Measurements from ENCODE around the gene LBHD1. TPM values are rescaled to one million over a fixed set of nuclear protein-coding genes. Genes with fewer than 3 reads are reported as not detected.

LBHD1 gene
- total and polyA plus RNA-seq, 2 donors (not counting 3 experiments of a cell fraction or from before 2014, with no cell fraction given) = 3.8 to 7.5 TPM

- intact Hi-C loops (cut with micrococcal nuclease) = loop anchor here (1.0 kb wide), 4 partner anchors 25 to 80 kb away; partner anchors contain the start of genes EEF1G and HNRNPUL2
- FAIRE-seq (no peak), DNase-seq (ENCODE audit: low read depth, low spot score) (no peak)
- H3K4me3 ChIP-seq (replicated peaks in 1 of 3; ENCODE audit: insufficient read depth in 1 of 3, low read depth in 1 of 3, low read length in 3 of 3) = no peak overlapping the region
- no peak overlapping the region for H3K4me2 ChIP-seq (ENCODE audit: insufficient read depth, low read length)
- peaks cover 15 to 25% of the 10 kb centered on the region in 2 experiments for H3K36me3 ChIP-seq (ENCODE audit: control insufficient read depth in 2 of 2, extremely low read depth in 1 of 2, insufficient read depth in 2 of 2, low read length in 2 of 2)
- H3K9me3 ChIP-seq (replicated peaks; ENCODE audit: control insufficient read depth, insufficient read depth, low read length) = no peaks in the 10 kb centered on the region
- H3K9me1 ChIP-seq (replicated peaks; ENCODE audit: control insufficient read depth, extremely low read depth, insufficient read depth, low read length) = no peaks in the 10 kb centered on the region
- BruUV-seq (replicated peaks) = no TSS peak
- ChIA-PET CTCF (interaction anchor here (0.8 to 1.5 kb wide), 2 partner anchors 36 to 43 kb away, joined by 3 read pairs; no protein-coding TSS in a partner anchor), POLR2A (interaction anchor here (0.6 to 2.7 kb wide), 8 partner anchors 18 to 194 kb away, joined by 3 to 41 read pairs (median 4); partner anchors contain the start of genes C11orf98, CSKMT, TUT1 and UQCC3)
- no peak overlapping the region for H3K9ac ChIP-seq (replicated peaks; ENCODE audit: extremely low read depth, insufficient read depth, low read length)
- dilution Hi-C loops (cut with MboI; ENCODE audit: extremely low pct_ligation_motif_present, low sequenced_read_pairs) = no loop called here
- H3K79me2 ChIP-seq (ENCODE audit: control insufficient read depth, insufficient read depth, low read length) = peaks cover 44% of the 10 kb centered on the region
- H3K27me3 ChIP-seq (ENCODE audit: control insufficient read depth in 2 of 2, insufficient read depth in 2 of 2, low read length in 2 of 2) = no peaks in the 10 kb centered on the region
- no peak for TF ChIP-seq POLR2A (IDR thresholded peaks at IDR 0.05; ENCODE audit: low read depth, low read length)
- TF ChIP-seq EZH2 (IDR thresholded peaks at IDR 0.05; ENCODE audit: borderline replicate concordance, low read depth, low read length, severe bottlenecking) = no peak
- TF ChIP-seq POLR2AphosphoS5 (IDR thresholded peaks at IDR 0.05; ENCODE audit: insufficient read depth, low read depth, low read length) = no peak
- no peak for TF ChIP-seq GATA2 (IDR thresholded peaks at IDR 0.05; ENCODE audit: insufficient read depth, insufficient read length, low read depth, low read length)
- no peak for TF ChIP-seq MYC (IDR thresholded peaks at IDR 0.05; ENCODE audit: low read depth, low read length)
- no peak for TF ChIP-seq CTCF (IDR thresholded peaks at IDR 0.05; ENCODE audit: extremely low read depth in 1 of 2, insufficient read depth in 1 of 2, low read depth in 1 of 2, low read length in 2 of 2)
- no peak for TF ChIP-seq FOS (IDR thresholded peaks at IDR 0.05; ENCODE audit: borderline replicate concordance, insufficient read depth, low read length)
- TF ChIP-seq JUN (IDR thresholded peaks at IDR 0.05; ENCODE audit: borderline replicate concordance, insufficient read depth, insufficient read length, low read depth) = no peak
- TF ChIP-seq MAX (IDR thresholded peaks at IDR 0.05; ENCODE audit: insufficient read depth, insufficient read length) = no peak
- H3K27ac ChIP-seq (ENCODE audit: insufficient read depth, low read depth, low read length) = no peak overlapping the region
- peaks cover 13% of the 10 kb centered on the region for H3K4me1 ChIP-seq (ENCODE audit: control insufficient read depth, extremely low read depth, insufficient read depth, low read length)
- H2AFZ ChIP-seq (ENCODE audit: low read depth, low read length) = no peak overlapping the region
- H4K20me1 ChIP-seq (replicated peaks; ENCODE audit: control insufficient read depth, extremely low read depth, insufficient read depth, low read length) = no peaks in the 10 kb centered on the region
These were observed 25.1 kb downstream of the LBHD1 start for GRCh38 chr11:62646825-62647608.
